H1 (cell line): ENCODE results near the gene TMEM115.

Source experiments
- BRCA1 ChIP-seq: IDR thresholded peaks from 2 replicates; pipeline ENCODE4 v1.6.1; 2012; ENCODE audit warnings: low read depth, low read length, improper control_type of control experiment
- CBX8 ChIP-seq: fragments of 300-800, 300-1000 bp; sonication (generic); IDR thresholded peaks from 2 replicates; pipeline ENCODE4 v1.7.1; 2016; ENCODE audit warnings: low read depth, low read length, borderline replicate concordance
- CEBPB ChIP-seq: IDR thresholded peaks from 2 replicates; pipeline ENCODE4 v1.6.1; 2012; ENCODE audit warnings: low read depth, low read length
- CHD7 ChIP-seq: fragments of 300-600 bp; sonication (generic); IDR thresholded peaks from 2 replicates; pipeline ENCODE4 v1.7.1; 2012; ENCODE audit warnings: low read length, moderate library complexity, mild to moderate bottlenecking, inconsistent platforms; ENCODE audit not compliant: insufficient replicate concordance
- CTCF ChIP-seq, 3 experiments: IDR thresholded peaks; 1 replicate in 2 of 3; 2 replicates in 1 of 3; pipeline versions ENCODE4 v1.5.1 to v1.6.1; 2011; ENCODE audit warnings: low read length in 3 of 3, mild to moderate bottlenecking in 3 of 3, inconsistent platforms in 2 of 3, low read depth in 1 of 3, moderate library complexity in 1 of 3; ENCODE audit not compliant: insufficient read depth in 1 of 3; ENCODE audit errors: control extremely low read depth in 1 of 3
- EP300 ChIP-seq, 2 experiments: IDR thresholded peaks; 1 replicate in 1 of 2; 2 replicates in 1 of 2; pipeline ENCODE4 v1.6.1; 2011 to 2012; ENCODE audit warnings: low read depth in 2 of 2, low read length in 2 of 2, mild to moderate bottlenecking in 2 of 2, borderline replicate concordance in 1 of 2, inconsistent platforms in 1 of 2, moderate library complexity in 1 of 2
- EZH2 ChIP-seq: fragments of 200-600 bp; sonication (generic); IDR thresholded peaks from 2 replicates; pipeline ENCODE4 v1.7.1; 2012; ENCODE audit warnings: low read depth, mild to moderate bottlenecking, moderate library complexity, low read length, inconsistent platforms; ENCODE audit not compliant: severe bottlenecking
- HDAC2 ChIP-seq, 2 experiments: fragments of 300-600 bp in 1 of 2; sonication (generic) in 1 of 2; IDR thresholded peaks; 2 replicates each; pipeline ENCODE4 v1.6.1; 2011 to 2012; ENCODE audit warnings: low read depth in 2 of 2, low read length in 2 of 2, mild to moderate bottlenecking in 2 of 2, moderate library complexity in 2 of 2, borderline replicate concordance in 1 of 2, inconsistent platforms in 1 of 2
- HDAC6 ChIP-seq: IDR thresholded peaks from one replicate; pipeline ENCODE4 v1.7.1; 2012; ENCODE audit warnings: low read depth, mild to moderate bottlenecking, inconsistent platforms, low read length, moderate library complexity
- RNF2 ChIP-seq: fragments of 200-900, 300-1000 bp; sonication (generic); IDR thresholded peaks from 2 replicates; pipeline ENCODE4 v1.7.1; 2016; ENCODE audit warnings: borderline replicate concordance, low read depth, mild to moderate bottlenecking, antibody characterized with exemption, low read length; ENCODE audit not compliant: poor library complexity, severe bottlenecking; ENCODE audit errors: missing control alignments
- SUZ12 ChIP-seq: fragments of 200-600 bp; sonication (generic); IDR thresholded peaks from 2 replicates; pipeline ENCODE4 v1.6.1; 2012; ENCODE audit warnings: mild to moderate bottlenecking, inconsistent platforms, low read length, moderate library complexity, mixed read lengths
- ZNF274 ChIP-seq: IDR thresholded peaks from 2 replicates; pipeline ENCODE4 v1.7.0; 2012; ENCODE audit warnings: low read length, borderline replicate concordance; ENCODE audit errors: extremely low read depth
- TF ChIP-seq, protein P1 (sequence below): IDR thresholded peaks from 2 replicates; pipeline ENCODE4 v1.6.1; 2011; ENCODE audit warnings: low read depth, mild to moderate bottlenecking, low read length; ENCODE audit not compliant: insufficient read depth

GRCh38 chr3:50354186-50354764 lies 5.0 kb downstream of the TMEM115 start:
- no peak for TF ChIP-seq CBX8
- TF ChIP-seq BRCA1 = no peak
- TF ChIP-seq RNF2 = no peak
- TF ChIP-seq CHD7 = no peak
- TF ChIP-seq HDAC2 (IDR thresholded peaks at IDR 0.05; ENCODE audit: borderline replicate concordance in 1 of 2, low read depth in 2 of 2, low read length in 2 of 2) = no peak
- TF ChIP-seq, protein P1, sequence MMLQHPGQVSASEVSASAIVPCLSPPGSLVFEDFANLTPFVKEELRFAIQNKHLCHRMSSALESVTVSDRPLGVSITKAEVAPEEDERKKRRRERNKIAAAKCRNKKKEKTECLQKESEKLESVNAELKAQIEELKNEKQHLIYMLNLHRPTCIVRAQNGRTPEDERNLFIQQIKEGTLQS = no peak
- no peak for TF ChIP-seq SUZ12
- TF ChIP-seq CEBPB = no peak
- no peak for TF ChIP-seq EP300 (IDR thresholded peaks at IDR 0.05; ENCODE audit: borderline replicate concordance in 1 of 2, low read depth in 2 of 2, low read length in 2 of 2)
- no peak for TF ChIP-seq CTCF (IDR thresholded peaks at IDR 0.05; ENCODE audit: control extremely low read depth in 1 of 3, insufficient read depth in 1 of 3, low read depth in 1 of 3, low read length in 3 of 3)
- TF ChIP-seq ZNF274 = no peak
- TF ChIP-seq HDAC6 = no peak
- no peak for TF ChIP-seq EZH2
